CD4-positive, alpha-beta T cell treated with Interleukin-4 for 4 hours (primary cell): ENCODE measurements around the gene ATP2A1.
A peak's percentile ranks its signal among the peaks of the same experiment; 100 is the strongest.

Experiments used
- DNase-seq: peaks from one replicate; pipeline ENCODE4 v3.0.0-alpha.2; 2020

ATP2A1 gene

GRCh38 chr16:28878083-28878926 is at the start of gene ATP2A1:
Gene ATP2A1 (plus strand): TSS chr16:28878488. CDS start chr16:28878672, 184 bp downstream.
- DNase-seq = no peak

- DNase-seq = no peak
These were observed 48.5 kb upstream of the ATP2A1 start for GRCh38 chr16:28829747-28830146.

- no peak for DNase-seq
These were observed 47.8 kb upstream of the ATP2A1 start for GRCh38 chr16:28830531-28830930.

GRCh38 chr16:28834349-28834748 is 43.9 kb upstream of the ATP2A1 start:
- no peak for DNase-seq

- no peak for DNase-seq
These were observed 43.1 kb upstream of the ATP2A1 start for GRCh38 chr16:28834873-28835863.

GRCh38 chr16:28835864-28836760 is 42.2 kb upstream of the ATP2A1 start:
- DNase-seq = no peak

GRCh38 chr16:28836761-28837064 is 41.6 kb upstream of the ATP2A1 start:
- no peak for DNase-seq

GRCh38 chr16:28837672-28838557 is 40.4 kb upstream of the ATP2A1 start:
- DNase-seq = no peak

GRCh38 chr16:28838558-28838918 is 39.8 kb upstream of the ATP2A1 start:
- DNase-seq = no peak

GRCh38 chr16:28839004-28839639 is 39.2 kb upstream of the ATP2A1 start:
- no peak for DNase-seq

- no peak for DNase-seq
These were observed 38.4 kb upstream of the ATP2A1 start for GRCh38 chr16:28839899-28840298.

GRCh38 chr16:28842696-28843095 is 35.6 kb upstream of the ATP2A1 start:
- no peak for DNase-seq

GRCh38 chr16:28843766-28844165 is 34.5 kb upstream of the ATP2A1 start:
- DNase-seq = no peak

GRCh38 chr16:28844226-28844885 is 33.9 kb upstream of the ATP2A1 start:
- no peak for DNase-seq

- peak; percentile 19 for DNase-seq
These were observed 33.0 kb upstream of the ATP2A1 start for GRCh38 chr16:28845293-28845692.

GRCh38 chr16:28845761-28846079 is 32.6 kb upstream of the ATP2A1 start:
- DNase-seq = no peak

GRCh38 chr16:28846080-28846932 is 32.0 kb upstream of the ATP2A1 start, which contains the start of gene TUFM:
Gene TUFM (minus strand): TSS chr16:28846348. CDS start chr16:28846269, 79 bp downstream.
- peak; percentile 99 for DNase-seq

- no peak for DNase-seq
These were observed 31.4 kb upstream of the ATP2A1 start for GRCh38 chr16:28846933-28847273.

GRCh38 chr16:28858421-28858820 is 19.9 kb upstream of the ATP2A1 start:
- DNase-seq = no peak

GRCh38 chr16:28859326-28859725 is 19.0 kb upstream of the ATP2A1 start:
- no peak for DNase-seq
